SU-DHL-6 (cell line): ENCODE data around the gene ADIPOR2.

ENCODE experiments used
- EZH2phosphoT487 ChIP-seq: fragments of 200-600 bp; sonication (generic), shearing (Covaris generic); conservative IDR thresholded peaks from 2 replicates; pipeline ENCODE4 v1.6.1; 2018; ENCODE audit warnings: mild to moderate bottlenecking, antibody characterized with exemption, low read length, moderate library complexity, mixed read lengths
- TF ChIP-seq, protein P1 (sequence below): fragments of 200-600 bp; sonication (generic); IDR thresholded peaks from one replicate; pipeline ENCODE4 v1.5.1; 2017; ENCODE audit warnings: antibody characterized with exemption, mild to moderate bottlenecking, low read length, moderate library complexity; ENCODE audit not compliant: insufficient read depth, poor library complexity, severe bottlenecking

DNA sequence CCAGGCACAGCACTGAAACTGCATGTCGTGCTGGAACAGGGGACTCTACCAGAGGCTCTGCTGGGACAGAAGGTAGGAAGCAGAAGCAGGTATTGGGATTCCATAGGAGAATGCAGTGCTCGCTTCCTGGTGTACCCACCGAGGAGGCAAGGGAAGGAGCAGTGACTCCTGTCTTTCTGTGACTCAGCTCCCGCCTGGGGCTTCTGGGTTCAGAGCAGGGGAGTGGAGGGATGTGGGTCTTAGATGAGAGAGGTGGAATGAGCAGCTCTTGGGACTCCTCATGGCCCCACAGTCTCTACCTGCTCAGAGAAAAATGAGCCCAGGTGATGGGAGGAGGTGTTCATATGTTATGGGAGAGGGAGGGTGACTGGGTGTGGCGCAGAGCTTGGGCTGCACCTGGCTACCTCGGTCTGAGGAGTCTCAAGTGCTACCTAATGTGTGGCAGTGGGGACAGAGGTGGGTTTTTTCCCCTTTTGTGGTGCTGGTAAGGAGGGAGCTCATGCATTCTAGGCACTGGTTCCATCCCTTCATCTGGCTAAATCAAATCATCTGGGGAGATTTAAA, 35.6 kb upstream of the ADIPOR2 start:
- TF ChIP-seq, protein P1, sequence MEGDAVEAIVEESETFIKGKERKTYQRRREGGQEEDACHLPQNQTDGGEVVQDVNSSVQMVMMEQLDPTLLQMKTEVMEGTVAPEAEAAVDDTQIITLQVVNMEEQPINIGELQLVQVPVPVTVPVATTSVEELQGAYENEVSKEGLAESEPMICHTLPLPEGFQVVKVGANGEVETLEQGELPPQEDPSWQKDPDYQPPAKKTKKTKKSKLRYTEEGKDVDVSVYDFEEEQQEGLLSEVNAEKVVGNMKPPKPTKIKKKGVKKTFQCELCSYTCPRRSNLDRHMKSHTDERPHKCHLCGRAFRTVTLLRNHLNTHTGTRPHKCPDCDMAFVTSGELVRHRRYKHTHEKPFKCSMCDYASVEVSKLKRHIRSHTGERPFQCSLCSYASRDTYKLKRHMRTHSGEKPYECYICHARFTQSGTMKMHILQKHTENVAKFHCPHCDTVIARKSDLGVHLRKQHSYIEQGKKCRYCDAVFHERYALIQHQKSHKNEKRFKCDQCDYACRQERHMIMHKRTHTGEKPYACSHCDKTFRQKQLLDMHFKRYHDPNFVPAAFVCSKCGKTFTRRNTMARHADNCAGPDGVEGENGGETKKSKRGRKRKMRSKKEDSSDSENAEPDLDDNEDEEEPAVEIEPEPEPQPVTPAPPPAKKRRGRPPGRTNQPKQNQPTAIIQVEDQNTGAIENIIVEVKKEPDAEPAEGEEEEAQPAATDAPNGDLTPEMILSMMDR: no peak
- no peak for TF ChIP-seq EZH2phosphoT487
